ENCODE results near the gene ATG4C. TPM values are rescaled to one million over a fixed set of nuclear protein-coding genes. Genes with fewer than 3 reads are reported as not detected.

The ATG4C gene
- total RNA-seq, 4 donors from 2014 or later = 0.95 to 7.5 (median 5.7) TPM

DNA sequence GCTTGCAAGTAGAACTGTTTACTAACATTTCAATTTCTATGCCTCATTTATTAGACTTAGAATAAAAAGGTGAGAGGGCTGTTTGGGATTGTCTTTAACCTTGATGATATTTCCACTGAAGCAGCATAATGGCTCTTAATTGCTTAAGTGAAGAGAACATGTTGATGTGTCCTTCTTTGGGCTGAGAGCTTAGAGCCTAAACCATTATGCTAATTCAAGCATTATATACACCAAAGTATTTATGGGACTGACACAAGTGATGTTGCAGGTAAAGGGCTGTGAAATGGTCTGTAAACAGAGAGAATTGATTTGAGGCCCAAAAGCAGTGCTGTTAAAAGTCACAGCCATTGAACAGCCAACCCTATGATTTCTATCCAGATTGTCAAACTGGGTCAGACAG lies 113.9 kb downstream of the ATG4C start:
- Histone ChIP-seq H3K4me1 (no peaks in the 10 kb centered on the region), H3K36me3 (no peaks in the 10 kb centered on the region), H3K27ac (no peak overlapping the region), H3K27me3 (peaks cover 0 to 3% (median 0%) of the 10 kb centered on the region in 4 donors), H3K4me3 (no peak overlapping the region), H3K9me3 (no peaks in the 10 kb centered on the region)
- intact Hi-C loops (cut with DNase I) = no loop called here
- no peak for DNase-seq
- TF ChIP-seq, protein P1, sequence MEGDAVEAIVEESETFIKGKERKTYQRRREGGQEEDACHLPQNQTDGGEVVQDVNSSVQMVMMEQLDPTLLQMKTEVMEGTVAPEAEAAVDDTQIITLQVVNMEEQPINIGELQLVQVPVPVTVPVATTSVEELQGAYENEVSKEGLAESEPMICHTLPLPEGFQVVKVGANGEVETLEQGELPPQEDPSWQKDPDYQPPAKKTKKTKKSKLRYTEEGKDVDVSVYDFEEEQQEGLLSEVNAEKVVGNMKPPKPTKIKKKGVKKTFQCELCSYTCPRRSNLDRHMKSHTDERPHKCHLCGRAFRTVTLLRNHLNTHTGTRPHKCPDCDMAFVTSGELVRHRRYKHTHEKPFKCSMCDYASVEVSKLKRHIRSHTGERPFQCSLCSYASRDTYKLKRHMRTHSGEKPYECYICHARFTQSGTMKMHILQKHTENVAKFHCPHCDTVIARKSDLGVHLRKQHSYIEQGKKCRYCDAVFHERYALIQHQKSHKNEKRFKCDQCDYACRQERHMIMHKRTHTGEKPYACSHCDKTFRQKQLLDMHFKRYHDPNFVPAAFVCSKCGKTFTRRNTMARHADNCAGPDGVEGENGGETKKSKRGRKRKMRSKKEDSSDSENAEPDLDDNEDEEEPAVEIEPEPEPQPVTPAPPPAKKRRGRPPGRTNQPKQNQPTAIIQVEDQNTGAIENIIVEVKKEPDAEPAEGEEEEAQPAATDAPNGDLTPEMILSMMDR (IDR thresholded peaks at IDR 0.05) = no peak
- TF ChIP-seq POLR2A (IDR thresholded peaks at IDR 0.05) = no peak

DNA sequence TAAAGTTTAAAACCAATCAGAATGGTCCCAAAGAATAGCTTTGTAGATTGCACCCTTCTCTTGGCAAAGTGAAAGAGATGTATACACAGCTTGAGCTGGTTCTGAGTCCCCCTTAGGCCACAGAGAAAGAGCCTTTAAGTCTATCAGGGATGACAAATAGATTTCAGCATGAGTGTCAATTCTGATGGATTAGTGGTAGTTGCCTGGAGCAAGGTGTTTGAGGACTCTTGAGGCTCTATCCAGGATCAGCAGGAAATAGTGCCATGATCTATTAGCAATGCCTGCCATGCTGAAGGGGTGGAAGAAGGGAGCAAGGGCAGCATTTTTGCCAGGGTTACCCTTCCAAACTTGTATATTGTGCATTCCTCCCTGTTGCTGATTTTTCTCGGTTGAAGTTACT lies 116.6 kb downstream of the ATG4C start:
- Histone ChIP-seq H3K4me3 (no peak overlapping the region), H3K4me1 (no peaks in the 10 kb centered on the region), H3K27me3 (peaks cover 0 to 3% (median 0%) of the 10 kb centered on the region in 4 donors), H3K36me3 (no peaks in the 10 kb centered on the region), H3K9me3 (no peaks in the 10 kb centered on the region), H3K27ac (no peak overlapping the region)
- WGBS, 2 donors = 70 to 80% methylated on average over 1 of the region's 1 CpG
- TF ChIP-seq, protein P1 (IDR thresholded peaks at IDR 0.05) = no peak
- TF ChIP-seq POLR2A (IDR thresholded peaks at IDR 0.05) = no peak
- intact Hi-C loops (cut with DNase I) = no loop called here
- DNase-seq = no peak

GRCh38 chr1:62901650-62902049 lies 117.7 kb downstream of the ATG4C start:
- H3K4me1 ChIP-seq = no peaks in the 10 kb centered on the region
- H3K27me3 ChIP-seq = no peaks in the 10 kb centered on the region
- no peaks in the 10 kb centered on the region for H3K9me3 ChIP-seq
- no peak overlapping the region for H3K4me3 ChIP-seq
- intact Hi-C loops (cut with DNase I) = no loop called here
- DNase-seq = no peak
- 74 to 95% methylated on average over 1 of the region's 1 CpG for WGBS, 2 donors
- no peaks in the 10 kb centered on the region for H3K36me3 ChIP-seq
- TF ChIP-seq, protein P1 (IDR thresholded peaks at IDR 0.05) = no peak
- no peak for TF ChIP-seq POLR2A (IDR thresholded peaks at IDR 0.05)
- H3K27ac ChIP-seq = no peak overlapping the region

GRCh38 chr1:62903522-62903921 lies 119.6 kb downstream of the ATG4C start:
- TF ChIP-seq, protein P1 (IDR thresholded peaks at IDR 0.05) = no peak
- TF ChIP-seq POLR2A (IDR thresholded peaks at IDR 0.05) = no peak
- intact Hi-C loops (cut with DNase I) = no loop called here
- H3K27ac ChIP-seq = no peak overlapping the region
- no peaks in the 10 kb centered on the region for H3K27me3 ChIP-seq
- H3K36me3 ChIP-seq = no peaks in the 10 kb centered on the region
- no peak overlapping the region for H3K4me3 ChIP-seq
- DNase-seq = no peak
- H3K4me1 ChIP-seq = no peaks in the 10 kb centered on the region
- H3K9me3 ChIP-seq = no peaks in the 10 kb centered on the region
- 84 to 92% methylated on average over 12 of the region's 12 CpGs for WGBS, 2 donors

DNA sequence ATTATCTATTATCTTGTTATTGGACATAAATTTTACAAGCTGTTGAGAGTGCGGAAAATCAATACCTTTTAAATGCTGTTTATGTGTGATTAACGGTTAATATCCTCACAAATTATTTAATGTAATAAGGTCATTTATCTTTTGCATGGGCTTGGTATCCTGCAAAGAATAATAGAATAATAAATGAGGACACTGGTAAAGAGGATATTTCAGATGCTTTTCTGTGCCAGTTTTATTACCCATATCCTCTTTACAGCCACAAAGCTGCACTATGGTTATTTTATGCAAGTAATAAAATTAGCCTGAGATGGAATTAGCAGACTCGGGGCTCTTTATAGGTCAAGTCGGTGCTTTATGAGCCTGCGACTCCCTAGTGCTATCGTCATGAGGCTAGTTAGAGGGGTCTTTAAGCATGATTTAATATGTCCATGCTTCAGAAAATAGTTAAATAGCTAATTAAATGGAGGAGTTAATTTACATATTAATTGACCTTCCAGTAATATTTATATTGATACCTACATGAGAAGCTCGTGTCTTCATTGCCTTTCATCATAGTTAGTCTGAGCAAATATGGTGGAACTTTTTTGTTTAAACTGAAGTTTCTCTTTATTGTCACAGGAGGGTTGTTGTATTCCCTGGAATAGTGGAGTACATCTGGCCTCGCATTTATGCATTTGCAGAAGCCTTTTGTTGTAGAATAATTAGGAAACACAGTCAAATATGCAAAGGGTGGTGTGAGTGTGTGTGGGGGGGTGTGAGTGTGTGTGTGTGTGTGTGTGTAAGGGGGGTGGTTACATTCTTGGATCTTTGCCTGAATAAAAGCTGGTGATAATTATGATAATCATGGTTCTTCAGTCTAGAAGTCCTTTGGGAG lies 120.3 kb downstream of the ATG4C start:
- Histone ChIP-seq H3K27me3 (no peaks in the 10 kb centered on the region), H3K4me1 (no peaks in the 10 kb centered on the region), H3K27ac (no peak overlapping the region), H3K9me3 (no peaks in the 10 kb centered on the region), H3K4me3 (no peak overlapping the region), H3K36me3 (no peaks in the 10 kb centered on the region)
- WGBS, 2 donors = 80 to 94% methylated on average over 8 of the region's 8 CpGs
- TF ChIP-seq, protein P1 (IDR thresholded peaks at IDR 0.05) = no peak
- no peak for TF ChIP-seq POLR2A (IDR thresholded peaks at IDR 0.05)
- intact Hi-C loops (cut with DNase I) = no loop called here
- no peak for DNase-seq

Measured in esophagus squamous epithelium (tissue), 5 donors.